IMR-90 (cell line): ENCODE results near the gene ANLN. TPM values are rescaled to one million over a fixed set of nuclear protein-coding genes. Genes with fewer than 3 reads are reported as not detected.

Source experiments
- ATAC-seq: fragments of 200-7000 bp; cut with Tn5 transposase; 2 replicates; pipeline ENCODE4 v1.9.1; 2020; ENCODE audit warnings: low read depth, mild to moderate bottlenecking, moderate library complexity
- BruUV-seq: library from RNA; stranded (reverse); fragments of 400-500 nt; replicated peaks from 2 replicates; lab custom pipeline; 2021; lab: Mats Ljungman, UMichigan
- CTCF ChIA-PET: fragments of 300-600 bp; formaldehyde crosslinking; extraction: SDS; loops from one replicate; lab custom pipeline; 2021; ENCODE audit warnings: antibody characterized with exemption; lab: Yijun Ruan, JAX
- POLR2A ChIA-PET: fragments of 300-600 bp; sonication (Branson Sonifier 250); formaldehyde crosslinking; loops from one replicate; lab custom pipeline; 2022; ENCODE audit warnings: antibody characterized with exemption; ENCODE audit not compliant: unreplicated experiment; lab: Charles Lee
- DNase-seq: peaks from one replicate; pipeline ENCODE4 v3.0.0; 2013
- H2AFZ ChIP-seq: replicated peaks from 2 replicates; pipeline ENCODE3; 2013; ENCODE audit warnings: low read length, mild to moderate bottlenecking; ENCODE audit not compliant: poor library complexity
- H2AK5ac ChIP-seq: 2 replicates; pipeline ENCODE4 v1.6.1; 2013; ENCODE audit warnings: low read depth, low read length, inconsistent platforms
- H2AK9ac ChIP-seq: replicated peaks from 2 replicates; pipeline ENCODE3; 2013; ENCODE audit warnings: mild to moderate bottlenecking, low read depth, low read length, moderate library complexity; ENCODE audit not compliant: poor library complexity
- H2BK120ac ChIP-seq: 2 replicates; pipeline ENCODE4 v1.6.1; 2013; ENCODE audit warnings: low read depth, low read length, inconsistent platforms
- H2BK15ac ChIP-seq: 3 replicates; pipeline ENCODE4 v1.6.1; 2013; ENCODE audit warnings: low read depth, low read length, inconsistent platforms
- H2BK20ac ChIP-seq: 2 replicates; pipeline ENCODE4 v1.6.1; 2013; ENCODE audit warnings: low read depth, mild to moderate bottlenecking, inconsistent platforms, low read length, moderate library complexity
- H2BK5ac ChIP-seq: 2 replicates; pipeline ENCODE4 v1.6.1; 2013; ENCODE audit warnings: mild to moderate bottlenecking, low read depth, low read length, inconsistent platforms; ENCODE audit not compliant: poor library complexity, severe bottlenecking
- H3K14ac ChIP-seq: replicated peaks from 2 replicates; pipeline ENCODE4 v1.6.1; 2013; ENCODE audit warnings: low read depth, low read length, inconsistent platforms
- H3K18ac ChIP-seq: 2 replicates; pipeline ENCODE4 v1.6.1; 2013; ENCODE audit warnings: low read depth, low read length, control low read depth
- H3K23ac ChIP-seq: 2 replicates; pipeline ENCODE4 v1.6.1; 2013; ENCODE audit warnings: low read depth, low read length, inconsistent platforms
- H3K27ac ChIP-seq: 2 replicates; pipeline ENCODE4 v1.5.1; 2013; ENCODE audit warnings: mild to moderate bottlenecking, control low read depth, low read length; ENCODE audit not compliant: insufficient read depth
- H3K27me3 ChIP-seq: 2 replicates; pipeline ENCODE4 v1.6.1; 2013; ENCODE audit warnings: low read length; ENCODE audit not compliant: control insufficient read depth, insufficient read depth
- H3K36me3 ChIP-seq: 2 replicates; pipeline ENCODE4 v1.6.1; 2013; ENCODE audit warnings: low read length, mixed read lengths; ENCODE audit not compliant: control insufficient read depth, insufficient read depth
- H3K4ac ChIP-seq: 2 replicates; pipeline ENCODE4 v1.6.1; 2013; ENCODE audit warnings: low read depth, low read length, inconsistent platforms
- H3K4me1 ChIP-seq: 2 replicates; pipeline ENCODE4 v1.6.1; 2013; ENCODE audit warnings: low read length, mixed read lengths; ENCODE audit not compliant: control insufficient read depth, insufficient read depth
- H3K4me2 ChIP-seq: 2 replicates; pipeline ENCODE4 v1.6.1; 2013; ENCODE audit warnings: low read depth, mild to moderate bottlenecking, control low read depth, low read length, moderate library complexity
- H3K4me3 ChIP-seq: 2 replicates; pipeline ENCODE4 v1.5.1; 2013; ENCODE audit warnings: low read depth, mild to moderate bottlenecking, control low read depth, low read length, moderate library complexity; ENCODE audit not compliant: insufficient read depth
- H3K56ac ChIP-seq: 2 replicates; pipeline ENCODE4 v1.6.1; 2013; ENCODE audit warnings: low read length, inconsistent platforms; ENCODE audit not compliant: insufficient read depth; ENCODE audit errors: extremely low read depth
- H3K79me1 ChIP-seq, 2 experiments: 2 replicates each; pipeline ENCODE4 v1.6.1; 2013; ENCODE audit warnings: low read length in 2 of 2, inconsistent platforms in 1 of 2, low read depth in 1 of 2
- H3K9ac ChIP-seq: 2 replicates; pipeline ENCODE4 v1.6.1; 2013; ENCODE audit warnings: low read depth, low read length, control low read depth
- H3K9me1 ChIP-seq: 2 replicates; pipeline ENCODE4 v1.6.1; 2013; ENCODE audit warnings: low read length, inconsistent platforms; ENCODE audit not compliant: insufficient read depth
- H3K9me3 ChIP-seq: 2 replicates; pipeline ENCODE4 v1.6.1; 2013; ENCODE audit warnings: low read length; ENCODE audit not compliant: control insufficient read depth, insufficient read depth
- H4K20me1 ChIP-seq: 2 replicates; pipeline ENCODE4 v1.6.1; 2013; ENCODE audit warnings: low read length, inconsistent platforms; ENCODE audit not compliant: insufficient read depth
- H4K5ac ChIP-seq: 2 replicates; pipeline ENCODE4 v1.6.1; 2013; ENCODE audit warnings: mild to moderate bottlenecking, low read depth, low read length, control low read depth
- H4K8ac ChIP-seq, 2 experiments: 2 replicates each; pipeline ENCODE4 v1.6.1; 2013; ENCODE audit warnings: low read depth in 2 of 2, low read length in 2 of 2, control low read depth in 1 of 2, inconsistent platforms in 1 of 2
- H4K91ac ChIP-seq: 2 replicates; pipeline ENCODE4 v1.6.1; 2013; ENCODE audit warnings: low read depth, low read length, inconsistent platforms; ENCODE audit not compliant: insufficient read depth
- BHLHE40 ChIP-seq: fragments of 150-350 bp; IDR thresholded peaks from 2 replicates; pipeline ENCODE4 v1.6.1; 2016; ENCODE audit warnings: mild to moderate bottlenecking, low read depth, low read length
- CEBPB ChIP-seq: IDR thresholded peaks from 2 replicates; pipeline ENCODE4 v1.6.1; 2012; ENCODE audit warnings: low read depth, low read length, improper control_type of control experiment
- CHD1 ChIP-seq: IDR thresholded peaks from 2 replicates; pipeline ENCODE4 v1.6.1; 2012; ENCODE audit warnings: low read depth, low read length, improper control_type of control experiment
- FOS ChIP-seq: fragments of 150-350 bp; IDR thresholded peaks from 2 replicates; pipeline ENCODE4 v1.6.1; 2016; ENCODE audit warnings: low read depth, low read length
- MAFK ChIP-seq: IDR thresholded peaks from 2 replicates; pipeline ENCODE4 v1.6.1; 2012; ENCODE audit warnings: low read depth, low read length, improper control_type of control experiment
- MAZ ChIP-seq: IDR thresholded peaks from 2 replicates; pipeline ENCODE4 v1.6.1; 2012; ENCODE audit warnings: low read depth, mild to moderate bottlenecking, low read length, improper control_type of control experiment, moderate library complexity, borderline replicate concordance
- NFE2L2 ChIP-seq: fragments of 150-350 bp; IDR thresholded peaks from 2 replicates; pipeline ENCODE4 v1.6.1; 2016; ENCODE audit warnings: low read depth, mild to moderate bottlenecking, low read length
- POLR2A ChIP-seq: IDR thresholded peaks from 2 replicates; pipeline ENCODE4 v1.6.1; 2012; ENCODE audit warnings: mild to moderate bottlenecking, low read depth, low read length
- RAD21 ChIP-seq: IDR thresholded peaks from 2 replicates; pipeline ENCODE4 v1.6.1; 2012; ENCODE audit warnings: low read length, improper control_type of control experiment
- RCOR1 ChIP-seq: IDR thresholded peaks from 2 replicates; pipeline ENCODE4 v1.6.1; 2012; ENCODE audit warnings: mild to moderate bottlenecking, low read length, improper control_type of control experiment; ENCODE audit not compliant: insufficient replicate concordance
- RFX5 ChIP-seq: IDR thresholded peaks from 2 replicates; pipeline ENCODE4 v1.8.0; 2012; ENCODE audit warnings: low read depth, mild to moderate bottlenecking, low read length, moderate library complexity
- SMC3 ChIP-seq: fragments of 150-350 bp; IDR thresholded peaks from 2 replicates; pipeline ENCODE4 v1.6.1; 2016; ENCODE audit warnings: low read depth, mild to moderate bottlenecking, antibody characterized with exemption, low read length, moderate library complexity
- WGBS, 2 experiments: methylation state at CpG; one replicate each; pipeline versions ENCODE4 v1.1.5 to v1.1.7; 2013; ENCODE audit warnings: missing lambda C conversion rate in 2 of 2; ENCODE audit not compliant: insufficient read length in 1 of 2; ENCODE audit errors: extremely low coverage in 2 of 2; 5-methylcytosine and 5-hydroxymethylcytosine counted together
- dilution Hi-C: fragments of 300-500 bp; cut with HindIII; formaldehyde crosslinking; loops from one replicate; pipeline ENCODE4 v1.14.3; 2018; ENCODE audit warnings: low sequenced_read_pairs; ENCODE audit not compliant: unreplicated experiment
- in situ Hi-C: fragments of 300-500 bp; cut with MboI; formaldehyde crosslinking; loops from 3 replicates; pipeline ENCODE4 v1.14.3; 2019; ENCODE audit warnings: low sequenced_read_pairs, inconsistent platforms, mixed read lengths
- intact Hi-C: fragments of 100-400 bp; cut with micrococcal nuclease; formaldehyde crosslinking; loops from 2 replicates; pipeline ENCODE4 v1.10.0; 2022
- polyA plus RNA-seq, 3 experiments: library from polyadenylated mRNA; depleted of rRNA; stranded (reverse); fragments of >200 nt; gene quantifications; 2 replicates each; pipeline ENCODE4 v1.2.3, GENCODE V29; 2012; ENCODE audit warnings: low replicate concordance in 1 of 3
- total RNA-seq: library from RNA; depleted of rRNA; stranded (reverse); fragments of >200 nt; gene quantifications from 2 replicates; pipeline ENCODE4 v1.2.3, GENCODE V29; 2012

Gene ANLN
- total and polyA plus RNA-seq, 2 of the 4 experiments (the other 2 are of a cell fraction), result 60.5 to 276 TPM

DNA sequence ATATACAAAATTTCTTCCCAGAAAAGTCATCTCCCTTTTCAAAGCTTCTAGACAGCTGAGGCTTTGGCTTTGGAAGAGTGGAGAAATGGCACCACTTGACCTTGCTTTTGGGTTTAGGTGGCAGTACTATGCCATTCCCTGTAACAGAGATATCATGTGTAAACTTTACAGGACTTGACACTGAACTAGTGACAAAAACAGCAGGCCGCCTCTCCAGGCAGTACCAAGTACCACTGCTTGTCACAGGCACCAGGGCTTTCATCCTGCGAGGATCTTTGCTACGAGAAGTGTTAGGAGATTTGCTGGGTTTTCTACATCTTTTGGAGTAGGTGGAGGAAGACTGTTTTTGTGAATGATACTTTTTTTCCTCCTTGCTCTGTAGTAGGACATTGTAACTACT is 32.6 kb upstream of the ANLN start:
- no TSS peak for BruUV-seq
- intact Hi-C loops, result no loop called here
- Histone ChIP-seq H2BK5ac (no peak overlapping the region), H2BK20ac (no peak overlapping the region), H2AK9ac (no peak overlapping the region), H3K9ac (no peak overlapping the region), H3K9me3 (no peaks in the 10 kb centered on the region), H3K56ac (no peak overlapping the region), H3K14ac (no peak overlapping the region), H3K4me1 (no peaks in the 10 kb centered on the region; the same call in 1 of the 2 replicates), H3K27ac (no peak overlapping the region), H4K8ac (no peak overlapping the region), H4K20me1 (no peaks in the 10 kb centered on the region), H4K5ac (no peak overlapping the region), H4K91ac (no peak overlapping the region), H3K27me3 (peaks cover 23% of the 10 kb centered on the region), H3K4me3 (no peak overlapping the region), H3K4ac (no peak overlapping the region), H3K36me3 (no peaks in the 10 kb centered on the region), H3K4me2 (no peak overlapping the region), H2BK15ac (no peak overlapping the region), H2BK120ac (no peak overlapping the region), H2AK5ac (no peak overlapping the region), H3K79me1 (no peaks in the 10 kb centered on the region), H3K9me1 (no peaks in the 10 kb centered on the region; the same call in 1 of the 2 replicates), H3K18ac (no peak overlapping the region), H3K23ac (no peak overlapping the region), H2AFZ (no peak overlapping the region)
- no CpG with 5 or more reads among the region's 3 CpGs for WGBS, 2 experiments
- dilution Hi-C loops, result no loop called here
- TF ChIP-seq NFE2L2, result no peak
- no peak for TF ChIP-seq CHD1
- no peak for TF ChIP-seq BHLHE40
- TF ChIP-seq MAFK, result no peak
- no peak for TF ChIP-seq RFX5
- no peak for TF ChIP-seq CEBPB
- no peak for TF ChIP-seq FOS
- no peak for TF ChIP-seq SMC3
- TF ChIP-seq RCOR1, result no peak
- TF ChIP-seq MAZ, result no peak
- no peak for TF ChIP-seq POLR2A
- no peak for TF ChIP-seq RAD21
- no peak for ATAC-seq
- ChIA-PET POLR2A (no interaction called here), CTCF (interaction anchor here (1.2 kb wide), 1 partner anchor 11 kb away, joined by 3 read pairs; no protein-coding TSS in a partner anchor)
- in situ Hi-C loops, result no loop called here
- DNase-seq, result no peak
